ENCODE data around the gene RTP5. TPM values are rescaled to one million over a fixed set of nuclear protein-coding genes. Genes with fewer than 3 reads are reported as not detected.

Gene RTP5
- total RNA-seq, 4 donors from 2014 or later = not detected

DNA sequence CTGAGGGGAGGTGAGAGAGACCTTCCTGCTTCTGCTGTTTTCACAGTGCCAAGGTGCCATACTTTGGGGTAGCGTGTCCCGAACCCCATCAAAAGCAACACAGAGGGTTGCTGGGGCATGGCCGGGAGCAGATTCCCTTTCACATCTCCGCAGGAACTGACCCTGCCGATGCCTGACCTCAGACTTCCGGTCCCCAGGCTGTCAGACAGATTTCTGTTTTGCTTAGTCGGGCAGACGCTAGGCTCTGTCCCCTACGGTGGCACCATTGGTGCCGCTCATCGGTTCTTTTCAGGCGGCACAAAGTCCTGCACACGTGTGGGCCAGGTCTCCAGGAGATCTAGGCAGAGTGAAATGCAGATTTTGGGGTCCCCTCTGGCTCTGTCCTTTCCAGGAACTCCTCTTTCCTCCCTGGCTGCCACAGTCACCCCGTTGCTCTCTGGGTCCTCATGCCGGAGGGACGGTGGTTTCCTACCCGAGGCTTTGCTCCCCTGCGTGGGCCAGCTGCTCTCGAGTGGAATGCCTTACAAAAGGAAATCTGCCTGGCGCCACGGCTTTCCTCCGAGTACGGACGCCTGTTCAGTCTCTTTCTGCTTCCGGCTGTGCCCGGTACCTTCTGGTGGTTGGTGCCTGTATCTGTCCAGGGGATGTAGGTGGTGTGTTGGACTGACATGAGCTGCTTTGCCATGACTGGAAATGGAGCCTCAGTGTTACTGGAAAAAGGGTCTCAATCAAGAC lies 39.3 kb downstream of the RTP5 start:
- TF ChIP-seq POLR2AphosphoS5 (IDR thresholded peaks at IDR 0.05) = no peak
- Histone ChIP-seq H3K4me1 (no peaks in the 10 kb centered on the region), H3K27ac (no peak overlapping the region), H3K27me3 (no peaks in the 10 kb centered on the region), H3K4me3 (no peak overlapping the region), H3K36me3 (no peaks in the 10 kb centered on the region), H3K9me3 (peaks cover 0 to 18% (median 0%) of the 10 kb centered on the region in 3 donors)
- no peak for ATAC-seq
- WGBS, 2 donors (ENCODE audit: low coverage in 1 of 2) = 86% methylated on average over 9 of the region's 26 CpGs; no CpG with 5 or more reads in 1 of the 2 donors

DNA sequence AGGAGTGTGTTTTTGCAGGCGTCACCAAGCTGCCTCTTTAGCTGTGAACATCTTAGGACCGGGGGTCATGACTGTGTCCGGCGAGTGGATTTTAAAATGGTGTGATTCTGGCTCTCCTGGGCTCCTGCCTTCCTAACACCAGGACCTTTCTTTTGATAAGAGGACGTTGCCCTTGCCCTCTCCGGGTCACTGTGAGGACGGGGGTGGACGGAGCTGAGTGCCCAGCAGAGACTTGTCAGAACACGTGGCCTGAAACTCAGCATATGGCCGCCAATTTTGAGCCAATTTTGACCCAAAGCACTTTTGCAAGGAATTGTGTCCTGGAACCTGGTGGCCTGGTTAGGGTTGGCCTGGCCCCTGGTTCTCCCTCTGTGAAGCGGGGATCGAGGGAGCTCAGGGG lies 40.2 kb downstream of the RTP5 start:
- ATAC-seq = no peak
- H3K27ac ChIP-seq = no peak overlapping the region
- peaks cover 0 to 26% (median 0%) of the 10 kb centered on the region in 3 donors for H3K9me3 ChIP-seq
- no peaks in the 10 kb centered on the region for H3K27me3 ChIP-seq
- TF ChIP-seq, protein P1, sequence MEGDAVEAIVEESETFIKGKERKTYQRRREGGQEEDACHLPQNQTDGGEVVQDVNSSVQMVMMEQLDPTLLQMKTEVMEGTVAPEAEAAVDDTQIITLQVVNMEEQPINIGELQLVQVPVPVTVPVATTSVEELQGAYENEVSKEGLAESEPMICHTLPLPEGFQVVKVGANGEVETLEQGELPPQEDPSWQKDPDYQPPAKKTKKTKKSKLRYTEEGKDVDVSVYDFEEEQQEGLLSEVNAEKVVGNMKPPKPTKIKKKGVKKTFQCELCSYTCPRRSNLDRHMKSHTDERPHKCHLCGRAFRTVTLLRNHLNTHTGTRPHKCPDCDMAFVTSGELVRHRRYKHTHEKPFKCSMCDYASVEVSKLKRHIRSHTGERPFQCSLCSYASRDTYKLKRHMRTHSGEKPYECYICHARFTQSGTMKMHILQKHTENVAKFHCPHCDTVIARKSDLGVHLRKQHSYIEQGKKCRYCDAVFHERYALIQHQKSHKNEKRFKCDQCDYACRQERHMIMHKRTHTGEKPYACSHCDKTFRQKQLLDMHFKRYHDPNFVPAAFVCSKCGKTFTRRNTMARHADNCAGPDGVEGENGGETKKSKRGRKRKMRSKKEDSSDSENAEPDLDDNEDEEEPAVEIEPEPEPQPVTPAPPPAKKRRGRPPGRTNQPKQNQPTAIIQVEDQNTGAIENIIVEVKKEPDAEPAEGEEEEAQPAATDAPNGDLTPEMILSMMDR (IDR thresholded peaks at IDR 0.05) = no peak
- no peak for TF ChIP-seq POLR2AphosphoS5 (IDR thresholded peaks at IDR 0.05)
- no peak for TF ChIP-seq EP300 (IDR thresholded peaks at IDR 0.05)
- TF ChIP-seq POLR2A (IDR thresholded peaks at IDR 0.05) = no peak
- no peaks in the 10 kb centered on the region for H3K36me3 ChIP-seq
- H3K4me1 ChIP-seq = no peaks in the 10 kb centered on the region
- WGBS, 2 donors (ENCODE audit: low coverage in 1 of 2) = 94% methylated on average over 7 of the region's 12 CpGs; no CpG with 5 or more reads in 1 of the 2 donors
- no peak overlapping the region for H3K4me3 ChIP-seq

DNA sequence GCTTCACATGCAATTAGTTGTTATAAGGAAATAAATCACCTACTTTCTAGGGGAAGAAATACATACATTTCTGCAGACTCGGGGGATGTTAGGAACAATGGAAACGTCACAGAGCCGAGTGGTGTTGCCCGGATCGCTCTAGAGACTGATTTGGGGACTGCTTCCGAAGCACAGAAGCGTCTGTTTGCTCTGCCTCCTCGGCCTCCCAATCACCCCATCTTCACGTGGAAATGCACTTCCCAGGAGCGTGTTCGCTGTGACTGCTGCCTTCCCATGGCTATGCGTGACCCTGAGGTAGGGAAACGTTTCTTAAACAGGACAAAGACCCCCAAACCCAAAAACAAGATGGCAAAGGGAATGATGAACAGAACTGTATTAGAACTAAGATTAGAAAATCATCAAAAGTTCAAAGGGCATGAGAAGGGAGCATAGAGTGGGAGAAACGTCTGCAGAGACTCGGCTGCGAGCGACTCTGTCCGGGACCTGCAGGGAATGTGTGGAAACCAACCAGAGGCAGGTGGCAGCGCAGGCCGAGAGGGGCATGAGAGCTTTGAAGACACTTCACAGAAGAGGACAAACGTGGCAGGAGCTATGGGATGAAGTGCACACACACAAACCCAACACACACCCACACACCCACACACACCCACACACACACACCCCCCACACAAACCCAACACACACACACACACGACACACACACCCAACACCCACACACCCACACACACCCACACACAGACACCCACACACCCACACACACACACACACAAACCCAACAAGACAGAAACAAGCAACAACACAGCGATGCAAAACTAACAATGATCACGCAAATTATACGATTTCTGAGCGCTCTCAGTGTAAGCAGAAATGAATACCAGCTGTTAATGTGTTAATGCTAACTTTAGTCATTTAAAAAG lies 41.3 kb downstream of the RTP5 start:
- no peak overlapping the region for H3K27ac ChIP-seq
- no peaks in the 10 kb centered on the region for H3K27me3 ChIP-seq
- ATAC-seq = no peak
- H3K9me3 ChIP-seq = peaks cover 0 to 26% (median 0%) of the 10 kb centered on the region in 3 donors
- TF ChIP-seq, protein P1 (IDR thresholded peaks at IDR 0.05) = no peak
- TF ChIP-seq POLR2A (IDR thresholded peaks at IDR 0.05) = no peak
- no peak for TF ChIP-seq EP300 (IDR thresholded peaks at IDR 0.05)
- TF ChIP-seq POLR2AphosphoS5 (IDR thresholded peaks at IDR 0.05) = no peak
- no peaks in the 10 kb centered on the region for H3K4me1 ChIP-seq
- no peaks in the 10 kb centered on the region for H3K36me3 ChIP-seq
- WGBS, 2 donors (ENCODE audit: low coverage in 1 of 2) = 89 to 94% methylated on average over 17 to 20 of the region's 26 CpGs
- H3K4me3 ChIP-seq = no peak overlapping the region

DNA sequence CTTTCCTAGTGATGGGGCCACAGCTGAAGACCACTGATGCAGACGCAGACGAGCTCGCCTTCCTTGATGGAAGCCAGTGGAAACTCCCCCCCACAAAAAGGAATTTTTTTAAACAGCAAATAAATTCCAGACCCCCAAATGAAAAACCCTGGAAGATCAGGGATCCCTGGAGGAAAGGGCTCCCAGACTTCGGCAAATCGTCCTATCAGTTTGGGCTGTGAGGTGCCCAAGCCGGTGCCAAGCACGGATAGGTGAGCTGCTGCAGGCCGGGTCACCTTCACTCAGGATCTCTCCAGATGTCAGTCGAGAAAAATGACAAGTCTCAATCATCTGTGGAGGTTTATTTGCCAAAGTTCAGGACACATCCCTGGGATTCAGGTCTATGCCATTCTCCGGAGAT lies 42.0 kb downstream of the RTP5 start:
- Histone ChIP-seq H3K4me1 (no peaks in the 10 kb centered on the region), H3K4me3 (no peak overlapping the region), H3K27me3 (no peaks in the 10 kb centered on the region), H3K36me3 (no peaks in the 10 kb centered on the region), H3K27ac (no peak overlapping the region), H3K9me3 (peaks cover 0 to 26% (median 0%) of the 10 kb centered on the region in 3 donors)
- no peak for ATAC-seq
- TF ChIP-seq POLR2AphosphoS5 (IDR thresholded peaks at IDR 0.05) = no peak
- WGBS, 2 donors (ENCODE audit: low coverage in 1 of 2) = 91 to 96% methylated on average over 5 to 8 of the region's 10 CpGs

DNA sequence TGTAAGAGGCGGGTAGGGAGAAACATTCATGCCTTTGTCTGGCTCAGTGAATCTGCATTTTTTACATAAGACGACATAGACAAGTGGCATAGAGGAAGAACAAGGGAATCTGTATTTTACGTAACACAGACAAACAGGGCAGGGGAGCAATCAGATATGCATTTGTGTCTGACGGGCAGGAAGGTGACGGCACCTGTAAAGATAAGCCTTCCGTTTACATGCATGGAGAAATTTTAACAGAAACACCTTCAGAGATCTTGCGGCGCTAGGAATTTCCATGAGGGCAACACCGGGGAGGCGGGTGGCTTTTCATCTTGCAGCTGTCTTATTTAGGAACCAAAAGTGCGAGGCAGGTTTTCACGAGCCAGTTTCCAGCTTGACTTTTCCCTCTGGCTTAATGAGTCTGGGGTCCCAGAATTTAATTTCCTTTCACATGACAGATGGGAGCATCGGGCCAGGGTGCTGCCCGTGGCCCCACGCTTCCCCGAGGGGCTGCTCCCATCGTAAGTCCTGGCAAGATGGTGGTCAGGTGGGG lies 42.6 kb downstream of the RTP5 start:
- Histone ChIP-seq H3K9me3 (peaks cover 0 to 26% (median 0%) of the 10 kb centered on the region in 3 donors), H3K27me3 (no peaks in the 10 kb centered on the region), H3K4me3 (no peak overlapping the region), H3K27ac (no peak overlapping the region), H3K36me3 (no peaks in the 10 kb centered on the region), H3K4me1 (no peaks in the 10 kb centered on the region)
- no peak for ATAC-seq
- TF ChIP-seq POLR2AphosphoS5 (IDR thresholded peaks at IDR 0.05) = no peak
- 90 to 94% methylated on average over 11 to 17 of the region's 17 CpGs for WGBS, 2 donors (ENCODE audit: low coverage in 1 of 2)

DNA sequence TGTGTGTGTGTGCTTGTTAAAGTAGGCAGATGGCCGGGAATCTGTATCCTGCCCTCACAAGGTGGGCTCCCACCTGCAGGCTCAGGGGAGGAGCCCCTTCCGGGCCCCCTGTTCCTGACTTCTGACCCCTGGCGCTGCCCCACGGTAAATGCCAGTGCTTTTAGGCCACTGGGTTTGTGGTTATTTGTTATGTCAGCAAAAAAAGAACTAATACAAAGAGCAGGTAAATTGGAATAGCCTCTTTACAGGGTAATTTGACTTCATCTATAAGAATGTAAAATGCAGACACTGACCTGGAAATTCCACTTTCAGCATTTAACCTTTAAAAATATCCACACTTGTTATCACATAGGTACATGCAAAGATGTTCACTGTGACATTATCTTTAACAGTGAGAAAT lies 44.2 kb downstream of the RTP5 start:
- TF ChIP-seq, protein P1 (IDR thresholded peaks at IDR 0.05) = no peak
- TF ChIP-seq POLR2A (IDR thresholded peaks at IDR 0.05) (no peak), EP300 (IDR thresholded peaks at IDR 0.05) (no peak), POLR2AphosphoS5 (IDR thresholded peaks at IDR 0.05) (no peak)
- H3K27ac ChIP-seq = no peak overlapping the region
- H3K9me3 ChIP-seq = peaks cover 0 to 26% (median 0%) of the 10 kb centered on the region in 3 donors
- no peak overlapping the region for H3K4me3 ChIP-seq
- ATAC-seq = no peak
- 75 to 100% methylated on average over 1 to 4 of the region's 4 CpGs for WGBS, 2 donors (ENCODE audit: low coverage in 1 of 2)
- no peaks in the 10 kb centered on the region for H3K36me3 ChIP-seq
- no peaks in the 10 kb centered on the region for H3K4me1 ChIP-seq
- no peaks in the 10 kb centered on the region for H3K27me3 ChIP-seq

All from gastroesophageal sphincter (tissue), 4 donors.